Measurements from ENCODE around the gene USP35. TPM values are rescaled to one million over a fixed set of nuclear protein-coding genes. Genes with fewer than 3 reads are reported as not detected.

USP35 gene
- total RNA-seq, 1 donor from 2014 or later, result 5.8 TPM

GRCh38 chr11:78199653-78200015, 10.9 kb downstream of the USP35 start:
- H3K4me3 ChIP-seq, result no peak overlapping the region
- no peak for DNase-seq
- H3K4me1 ChIP-seq, result peaks cover 18% of the 10 kb centered on the region
- intact Hi-C loops (cut with micrococcal nuclease), result no loop called here
- no peaks in the 10 kb centered on the region for H3K9me3 ChIP-seq (replicated peaks)
- no peak for TF ChIP-seq CTCF (IDR thresholded peaks at IDR 0.05; ENCODE audit: borderline replicate concordance)
- H3K27ac ChIP-seq (replicated peaks), result no peak overlapping the region
- no peaks in the 10 kb centered on the region for H3K27me3 ChIP-seq (ENCODE audit: low read depth)
- peaks cover 31% of the 10 kb centered on the region for H3K36me3 ChIP-seq

- TF ChIP-seq CTCF (IDR thresholded peaks at IDR 0.05; ENCODE audit: borderline replicate concordance), result no peak
- no peak overlapping the region for H3K27ac ChIP-seq (replicated peaks)
- H3K4me3 ChIP-seq, result no peak overlapping the region
- H3K27me3 ChIP-seq (ENCODE audit: low read depth), result no peaks in the 10 kb centered on the region
- H3K4me1 ChIP-seq, result peaks cover 18% of the 10 kb centered on the region
- no peak for DNase-seq
- H3K36me3 ChIP-seq, result peaks cover 31% of the 10 kb centered on the region
- no peaks in the 10 kb centered on the region for H3K9me3 ChIP-seq (replicated peaks)
- intact Hi-C loops (cut with micrococcal nuclease), result no loop called here
Observed at GRCh38 chr11:78200061-78200460, 11.3 kb downstream of the USP35 start.

GRCh38 chr11:78200553-78200952, 11.8 kb downstream of the USP35 start:
- intact Hi-C loops (cut with micrococcal nuclease), result no loop called here
- Histone ChIP-seq H3K4me1 (peaks cover 18% of the 10 kb centered on the region), H3K9me3 (replicated peaks) (no peaks in the 10 kb centered on the region), H3K4me3 (no peak overlapping the region), H3K36me3 (peaks cover 35% of the 10 kb centered on the region), H3K27ac (replicated peaks) (peak overlapping the region; percentile 30), H3K27me3 (ENCODE audit: low read depth) (no peaks in the 10 kb centered on the region)
- no peak for DNase-seq
- no peak for TF ChIP-seq CTCF (IDR thresholded peaks at IDR 0.05; ENCODE audit: borderline replicate concordance)

- DNase-seq, result no peak
- H3K4me3 ChIP-seq, result no peak overlapping the region
- peaks cover 18% of the 10 kb centered on the region for H3K4me1 ChIP-seq
- no peaks in the 10 kb centered on the region for H3K27me3 ChIP-seq (ENCODE audit: low read depth)
- H3K27ac ChIP-seq (replicated peaks), result peak overlapping the region; percentile 30
- TF ChIP-seq CTCF (IDR thresholded peaks at IDR 0.05; ENCODE audit: borderline replicate concordance), result no peak
- peaks cover 38% of the 10 kb centered on the region for H3K36me3 ChIP-seq
- no peaks in the 10 kb centered on the region for H3K9me3 ChIP-seq (replicated peaks)
- intact Hi-C loops (cut with micrococcal nuclease), result no loop called here
Observed at GRCh38 chr11:78201096-78201818, 12.5 kb downstream of the USP35 start.

- Histone ChIP-seq H3K4me1 (peaks cover 18% of the 10 kb centered on the region), H3K9me3 (replicated peaks) (no peaks in the 10 kb centered on the region), H3K4me3 (no peak overlapping the region), H3K36me3 (peaks cover 33% of the 10 kb centered on the region), H3K27ac (replicated peaks) (no peak overlapping the region), H3K27me3 (ENCODE audit: low read depth) (no peaks in the 10 kb centered on the region)
- no peak for DNase-seq
- intact Hi-C loops (cut with micrococcal nuclease), result no loop called here
- no peak for TF ChIP-seq CTCF (IDR thresholded peaks at IDR 0.05; ENCODE audit: borderline replicate concordance)
Observed at GRCh38 chr11:78202733-78203167, 14.0 kb downstream of the USP35 start.

All from left ventricle myocardium inferior (tissue), 1 donor.